ENCODE measurements around the gene PLA2G4E. TPM values are rescaled to one million over a fixed set of nuclear protein-coding genes. Genes with fewer than 3 reads are reported as not detected.

The PLA2G4E gene
- total and polyA plus RNA-seq, 7 donors = 0.13 TPM; not detected in 6

- Histone ChIP-seq H3K27me3 (peaks cover 0 to 7% (median 0%) of the 10 kb centered on the region in 3 donors), H3K4me1 (no peaks in the 10 kb centered on the region), H3K27ac (no peak overlapping the region), H3K36me3 (no peaks in the 10 kb centered on the region), H3K9me3 (no peaks in the 10 kb centered on the region), H3K4me3 (no peak overlapping the region)
- 90 to 92% methylated on average over 12 of the region's 12 CpGs for WGBS, 2 donors
- TF ChIP-seq POLR2A (IDR thresholded peaks at IDR 0.05) (no peak), POLR2AphosphoS5 (IDR thresholded peaks at IDR 0.05) (no peak), EP300 (IDR thresholded peaks at IDR 0.05) (no peak), CTCF (IDR thresholded peaks at IDR 0.05) (no peak)
- no peak for DNase-seq
- intact Hi-C loops (cut with DNase I) = no loop called here
Observed at GRCh38 chr15:42063122-42063848, 42.4 kb upstream of the PLA2G4E start.

GRCh38 chr15:42062284-42062806 is 41.5 kb upstream of the PLA2G4E start:
- TF ChIP-seq POLR2AphosphoS5 (IDR thresholded peaks at IDR 0.05) (no peak), EP300 (IDR thresholded peaks at IDR 0.05) (no peak), POLR2A (IDR thresholded peaks at IDR 0.05) (no peak), CTCF (IDR thresholded peaks at IDR 0.05) (no peak)
- no peak for DNase-seq
- peaks cover 0 to 1% (median under 1%) of the 10 kb centered on the region in 4 donors for H3K4me1 ChIP-seq
- no peak overlapping the region for H3K27ac ChIP-seq
- H3K9me3 ChIP-seq = no peaks in the 10 kb centered on the region
- H3K27me3 ChIP-seq = peaks cover 0 to 7% (median 0%) of the 10 kb centered on the region in 3 donors
- no peaks in the 10 kb centered on the region for H3K36me3 ChIP-seq
- WGBS, 2 donors = 95 to 96% methylated on average over 9 of the region's 9 CpGs
- H3K4me3 ChIP-seq = no peak overlapping the region
- intact Hi-C loops (cut with DNase I) = no loop called here

- WGBS, 2 donors = 50 to 80% methylated on average over 5 of the region's 5 CpGs
- TF ChIP-seq EP300 (IDR thresholded peaks at IDR 0.05) (no peak), POLR2A (IDR thresholded peaks at IDR 0.05) (no peak), POLR2AphosphoS5 (IDR thresholded peaks at IDR 0.05) (no peak), CTCF (IDR thresholded peaks at IDR 0.05) (no peak)
Observed at GRCh38 chr15:42060797-42061196, 40.0 kb upstream of the PLA2G4E start.

GRCh38 chr15:42060477-42060763 is 39.6 kb upstream of the PLA2G4E start:
- H3K4me1 ChIP-seq = peaks cover 0 to 10% (median 8%) of the 10 kb centered on the region in 4 donors
- no peak overlapping the region for H3K4me3 ChIP-seq
- H3K27me3 ChIP-seq = peaks cover 0 to 4% (median 0%) of the 10 kb centered on the region in 3 donors
- WGBS, 2 donors = 88 to 90% methylated on average over 4 of the region's 4 CpGs
- TF ChIP-seq POLR2AphosphoS5 (IDR thresholded peaks at IDR 0.05) (no peak), POLR2A (IDR thresholded peaks at IDR 0.05) (no peak), CTCF (IDR thresholded peaks at IDR 0.05) (no peak), EP300 (IDR thresholded peaks at IDR 0.05) (no peak)
- no peak for DNase-seq
- no peaks in the 10 kb centered on the region for H3K36me3 ChIP-seq
- H3K27ac ChIP-seq = no peak overlapping the region
- H3K9me3 ChIP-seq = no peaks in the 10 kb centered on the region
- intact Hi-C loops (cut with DNase I) = no loop called here

More at GRCh38 chr15:42060797-42061196, 40.0 kb upstream of the PLA2G4E start:
- no peaks in the 10 kb centered on the region for H3K36me3 ChIP-seq
- H3K4me1 ChIP-seq = peaks cover 0 to 10% (median 8%) of the 10 kb centered on the region in 4 donors
- intact Hi-C loops (cut with DNase I) = no loop called here
- no peak overlapping the region for H3K4me3 ChIP-seq
- no peak for DNase-seq
- no peak overlapping the region for H3K27ac ChIP-seq
- no peaks in the 10 kb centered on the region for H3K9me3 ChIP-seq
- H3K27me3 ChIP-seq = peaks cover 0 to 6% (median 0%) of the 10 kb centered on the region in 3 donors
